Uterus (tissue), 4 donors: ENCODE data around the gene INTS4. TPM values are rescaled to one million over a fixed set of nuclear protein-coding genes. Genes with fewer than 3 reads are reported as not detected.

Source experiments
- DNase-seq, 2 donors: peaks; one replicate each; pipeline ENCODE4 v3.0.0-alpha.2; 2019 to 2020
- H3K27ac ChIP-seq, 2 donors: fragments of 200-600 bp; sonication (generic); 1 replicate in 1 of 2; 2 replicates in 1 of 2; pipeline ENCODE4 v1.5.1; 2016 to 2018
- H3K27me3 ChIP-seq, 2 donors: fragments of 200-600 bp; sonication (generic); one replicate each; pipeline ENCODE4 v1.5.1; 2018 to 2019; ENCODE audit warnings: control low read depth in 1 of 2
- H3K36me3 ChIP-seq, 2 donors: fragments of 200-600 bp; sonication (generic); one replicate each; pipeline ENCODE4 v1.5.1; 2019; ENCODE audit warnings: control low read depth in 1 of 2
- H3K4me1 ChIP-seq, 2 donors: fragments of 200-600 bp; sonication (generic); one replicate each; pipeline ENCODE4 v1.5.1; 2018 to 2019; ENCODE audit warnings: control low read depth in 1 of 2
- H3K4me3 ChIP-seq, 2 donors: fragments of 200-600 bp; sonication (generic); 1 replicate in 1 of 2; 2 replicates in 1 of 2; pipeline ENCODE4 v1.5.1; 2018 to 2019; ENCODE audit warnings: mild to moderate bottlenecking in 1 of 2
- H3K9me3 ChIP-seq, 2 donors: fragments of 200-600 bp; sonication (generic); one replicate each; pipeline ENCODE4 v1.5.1; 2019; ENCODE audit warnings: control low read depth in 1 of 2
- CTCF ChIP-seq, 4 experiments: fragments of 200-600 bp in 2 of 4; fragments of 450-650 bp in 2 of 4; sonication (generic) in 2 of 4; IDR thresholded peaks; one replicate each; pipeline ENCODE4 v1.5.1; 2016 to 2019; ENCODE audit warnings: antibody characterized with exemption in 4 of 4, mild to moderate bottlenecking in 2 of 4, moderate library complexity in 1 of 4
- POLR2A ChIP-seq, 2 donors: fragments of 450-650 bp; IDR thresholded peaks; one replicate each; pipeline ENCODE4 v1.6.1; 2016; ENCODE audit warnings: antibody characterized with exemption in 2 of 2, mild to moderate bottlenecking in 1 of 2, moderate library complexity in 1 of 2
- intact Hi-C: fragments of 100-400 bp; cut with DNase I; formaldehyde crosslinking; loops from one replicate; pipeline ENCODE4 v1.15.1; 2023; ENCODE audit warnings: low total_unique reads
- total RNA-seq, 4 donors: library from RNA; depleted of rRNA in 3 of 4; stranded (reverse); fragments of >200 nt in 3 of 4; gene quantifications; one replicate each; pipeline versions ENCODE4 v1.1.0 to v1.2.4, GENCODE V29; 2014 to 2023
- donor health status: DM: yes; HTN: yes; CAD: no.

INTS4 gene
- total RNA-seq, 4 donors from 2014 or later = 13.8 to 68.8 (median 45.7) TPM

- no peaks in the 10 kb centered on the region for H3K27me3 ChIP-seq
- intact Hi-C loops = no loop called here
- no peak overlapping the region for H3K27ac ChIP-seq
- no peaks in the 10 kb centered on the region for H3K4me1 ChIP-seq
- H3K36me3 ChIP-seq = no peaks in the 10 kb centered on the region
- no peaks in the 10 kb centered on the region for H3K9me3 ChIP-seq
- no peak for DNase-seq
- H3K4me3 ChIP-seq = no peak overlapping the region
- no peak for TF ChIP-seq CTCF (IDR thresholded peaks at IDR 0.05)
- no peak for TF ChIP-seq POLR2A (IDR thresholded peaks at IDR 0.05)
Observed at GRCh38 chr11:77981346-77981947, 13.0 kb downstream of the INTS4 start.

DNA sequence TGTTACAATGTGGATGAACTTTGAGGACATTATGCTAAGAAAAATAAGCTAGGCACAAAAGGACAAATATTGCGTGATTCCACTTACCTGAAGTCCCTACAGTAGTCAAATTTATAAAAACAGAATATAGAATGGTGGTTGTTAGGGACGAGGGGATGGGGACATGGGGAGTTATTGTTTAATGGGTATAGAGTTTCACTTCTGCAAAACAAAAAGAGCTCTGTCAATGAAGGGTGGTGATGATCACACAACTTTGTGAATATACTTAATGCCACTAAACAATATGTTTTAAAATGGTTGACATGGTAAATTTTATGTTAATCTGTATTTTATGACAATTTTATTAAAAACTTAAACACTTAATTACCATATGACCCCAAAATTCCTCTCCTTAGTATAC is 26.1 kb downstream of the INTS4 start:
- Histone ChIP-seq H3K27me3 (no peaks in the 10 kb centered on the region), H3K4me3 (no peak overlapping the region), H3K27ac (no peak overlapping the region), H3K9me3 (no peaks in the 10 kb centered on the region), H3K36me3 (no peaks in the 10 kb centered on the region), H3K4me1 (no peaks in the 10 kb centered on the region)
- no peak for TF ChIP-seq POLR2A (IDR thresholded peaks at IDR 0.05)
- TF ChIP-seq CTCF (IDR thresholded peaks at IDR 0.05) = no peak
- DNase-seq = no peak
- intact Hi-C loops = no loop called here

DNA sequence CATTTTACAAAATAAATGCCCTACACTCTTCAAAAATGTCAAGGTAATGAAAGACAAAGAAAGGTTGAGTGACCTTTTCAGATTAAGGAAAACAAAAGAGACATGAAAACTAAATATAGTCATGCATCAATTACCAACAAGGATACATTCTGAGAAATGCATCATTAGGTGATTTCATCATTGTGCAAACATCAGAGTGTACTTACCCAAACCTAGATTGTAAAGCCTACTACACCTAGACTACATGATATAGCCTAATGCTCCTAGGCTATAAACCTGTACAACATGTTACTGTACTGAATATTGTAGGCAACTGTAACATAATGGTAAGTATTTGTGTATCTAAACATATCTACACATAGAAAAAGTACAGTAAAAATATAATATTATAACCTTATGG is 26.7 kb downstream of the INTS4 start:
- DNase-seq = no peak
- Histone ChIP-seq H3K4me3 (no peak overlapping the region), H3K36me3 (no peaks in the 10 kb centered on the region), H3K27me3 (no peaks in the 10 kb centered on the region), H3K27ac (no peak overlapping the region), H3K4me1 (no peaks in the 10 kb centered on the region), H3K9me3 (no peaks in the 10 kb centered on the region)
- intact Hi-C loops = no loop called here
- TF ChIP-seq CTCF (IDR thresholded peaks at IDR 0.05) = no peak
- TF ChIP-seq POLR2A (IDR thresholded peaks at IDR 0.05) = no peak

DNA sequence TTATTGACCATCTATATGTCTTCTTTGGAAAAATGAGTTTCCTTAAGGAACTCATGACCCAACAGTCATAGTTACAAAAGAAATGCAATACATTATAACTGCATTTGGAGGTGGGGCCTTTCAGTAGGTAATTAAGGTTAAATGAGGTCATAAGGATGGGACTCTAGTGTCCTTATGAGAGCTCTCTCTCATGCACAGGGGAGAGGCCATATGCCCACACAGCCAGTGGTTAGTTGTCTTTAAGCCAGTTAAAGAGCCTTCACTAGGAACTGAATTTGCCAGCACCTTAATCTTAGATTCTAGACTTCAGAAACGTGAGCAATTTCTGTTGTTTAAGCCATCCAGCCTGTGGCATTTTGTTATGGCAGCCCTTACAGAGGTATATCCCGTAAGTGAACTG is 27.3 kb downstream of the INTS4 start:
- H3K4me3 ChIP-seq = no peak overlapping the region
- no peaks in the 10 kb centered on the region for H3K27me3 ChIP-seq
- no peaks in the 10 kb centered on the region for H3K9me3 ChIP-seq
- no peak overlapping the region for H3K27ac ChIP-seq
- DNase-seq = no peak
- intact Hi-C loops = no loop called here
- H3K4me1 ChIP-seq = no peaks in the 10 kb centered on the region
- no peak for TF ChIP-seq POLR2A (IDR thresholded peaks at IDR 0.05)
- TF ChIP-seq CTCF (IDR thresholded peaks at IDR 0.05) = no peak
- no peaks in the 10 kb centered on the region for H3K36me3 ChIP-seq

GRCh38 chr11:77966338-77966737 is 28.1 kb downstream of the INTS4 start:
- DNase-seq = no peak
- H3K27me3 ChIP-seq = no peaks in the 10 kb centered on the region
- H3K4me1 ChIP-seq = no peaks in the 10 kb centered on the region
- no peak overlapping the region for H3K4me3 ChIP-seq
- intact Hi-C loops = no loop called here
- no peaks in the 10 kb centered on the region for H3K9me3 ChIP-seq
- TF ChIP-seq CTCF (IDR thresholded peaks at IDR 0.05) (no peak), POLR2A (IDR thresholded peaks at IDR 0.05) (no peak)
- no peak overlapping the region for H3K27ac ChIP-seq
- H3K36me3 ChIP-seq = no peaks in the 10 kb centered on the region
